GM21619 (cell line): ENCODE data around the gene MRPS26.
"Not testable (repeated sequence)": the region's sequence is repeated elsewhere in the genome, so short reads cannot be mapped to it uniquely, and the experiment has no call there.

ENCODE experiments used
- ATAC-seq: cut with Tn5 transposase; IDR thresholded peaks from one replicate; pipeline ENCODE4 v1.9.1; 2021; ENCODE audit not compliant: unreplicated experiment

Gene MRPS26

DNA sequence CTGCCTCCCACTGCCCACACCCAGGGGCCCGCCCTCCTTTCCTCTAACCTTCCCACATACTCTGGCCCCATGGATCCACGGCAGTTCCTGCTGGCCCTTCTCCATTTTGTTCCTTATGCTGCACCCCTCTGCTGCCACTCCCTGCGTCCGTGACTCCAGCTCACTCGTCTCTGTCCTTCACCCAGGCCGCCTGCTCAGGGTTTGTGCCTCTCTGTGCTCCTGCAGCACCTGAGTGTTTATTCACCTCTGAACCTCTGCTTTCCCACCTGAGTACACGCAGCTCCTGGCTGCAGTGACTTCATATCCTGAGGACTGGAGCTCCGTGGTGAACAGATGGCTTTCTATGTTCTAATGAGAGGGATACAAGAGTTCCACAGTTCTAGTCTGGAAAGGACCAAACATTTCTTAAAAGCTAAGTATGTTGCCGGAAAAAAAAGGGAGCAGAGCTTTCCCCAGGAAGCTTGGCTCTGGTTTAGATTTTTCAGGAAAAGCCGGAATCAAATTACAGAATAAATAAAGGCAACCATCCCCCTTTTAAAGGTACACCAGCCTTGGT is 3.9 kb upstream of the MRPS26 start:
- ATAC-seq = no peak

DNA sequence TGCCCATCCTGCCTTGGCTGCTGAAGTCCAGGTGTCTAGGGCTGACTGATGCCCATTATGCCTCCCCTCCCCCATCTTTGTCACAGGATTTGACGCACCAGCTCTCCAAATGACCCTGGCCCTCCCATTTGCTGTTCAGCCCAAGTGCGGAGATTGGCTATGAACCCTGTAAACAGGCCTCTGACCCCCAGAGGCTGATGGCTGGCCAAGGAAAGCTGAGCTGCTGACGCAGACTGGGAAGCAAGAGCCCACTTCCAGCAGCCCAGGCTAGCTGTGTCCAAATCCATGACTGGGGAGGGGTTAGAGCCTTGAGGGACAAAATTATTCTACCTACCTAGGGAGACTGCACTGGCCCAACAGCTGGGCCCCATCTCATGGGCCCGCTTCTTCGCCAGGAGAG is 3.2 kb upstream of the MRPS26 start:
- no peak for ATAC-seq

DNA sequence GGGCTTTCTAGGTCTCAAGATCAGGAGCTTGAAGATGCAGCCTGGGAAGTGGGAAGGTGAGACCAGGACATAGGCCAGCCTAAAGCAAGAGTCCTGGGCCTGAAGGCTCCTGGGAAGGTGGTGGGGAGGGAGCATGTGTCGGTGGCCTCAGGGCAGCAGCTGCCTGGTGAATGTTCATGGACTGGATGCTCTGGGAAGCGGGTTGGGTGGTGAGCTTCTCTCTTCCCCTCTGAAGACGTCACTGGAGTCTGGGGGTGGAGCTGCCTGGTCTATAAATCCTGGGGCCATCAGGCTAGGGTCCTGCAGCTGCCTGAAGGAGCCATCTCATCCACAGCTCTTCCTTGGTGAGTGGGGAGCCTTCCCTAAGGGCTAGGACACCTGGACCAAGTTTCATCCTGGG is 2.5 kb upstream of the MRPS26 start, which contains the start of gene GNRH2:
Gene GNRH2 (plus strand): TSS at position 301 of the 400 bp plus-strand sequence. CDS start 793 bp downstream, outside the sequence.
- no peak for ATAC-seq

DNA sequence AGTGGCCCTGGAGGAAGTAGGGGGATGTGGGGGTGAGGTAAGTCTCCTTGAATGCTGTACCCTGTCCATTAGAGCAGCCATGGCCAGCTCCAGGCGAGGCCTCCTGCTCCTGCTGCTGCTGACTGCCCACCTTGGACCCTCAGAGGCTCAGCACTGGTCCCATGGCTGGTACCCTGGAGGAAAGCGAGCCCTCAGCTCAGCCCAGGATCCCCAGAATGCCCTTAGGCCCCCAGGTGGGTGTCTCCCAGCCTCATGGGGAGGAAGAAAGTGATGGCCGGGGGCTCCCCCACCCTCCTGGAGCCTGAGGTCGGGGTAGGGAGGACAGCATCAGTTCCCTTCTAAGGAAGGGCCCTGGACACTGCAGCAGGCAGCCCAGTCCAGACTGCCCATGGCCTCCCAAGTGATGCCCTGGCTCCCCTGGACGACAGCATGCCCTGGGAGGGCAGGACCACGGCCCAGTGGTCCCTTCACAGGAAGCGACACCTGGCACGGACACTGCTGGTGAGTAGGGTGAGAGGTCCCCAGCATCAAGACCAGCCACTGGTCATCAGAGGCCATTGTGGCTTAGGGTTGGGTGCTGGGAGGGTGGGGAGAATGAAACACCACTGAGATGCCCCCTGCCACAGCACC is 1.4 kb upstream of the MRPS26 start:
- no peak for ATAC-seq

DNA sequence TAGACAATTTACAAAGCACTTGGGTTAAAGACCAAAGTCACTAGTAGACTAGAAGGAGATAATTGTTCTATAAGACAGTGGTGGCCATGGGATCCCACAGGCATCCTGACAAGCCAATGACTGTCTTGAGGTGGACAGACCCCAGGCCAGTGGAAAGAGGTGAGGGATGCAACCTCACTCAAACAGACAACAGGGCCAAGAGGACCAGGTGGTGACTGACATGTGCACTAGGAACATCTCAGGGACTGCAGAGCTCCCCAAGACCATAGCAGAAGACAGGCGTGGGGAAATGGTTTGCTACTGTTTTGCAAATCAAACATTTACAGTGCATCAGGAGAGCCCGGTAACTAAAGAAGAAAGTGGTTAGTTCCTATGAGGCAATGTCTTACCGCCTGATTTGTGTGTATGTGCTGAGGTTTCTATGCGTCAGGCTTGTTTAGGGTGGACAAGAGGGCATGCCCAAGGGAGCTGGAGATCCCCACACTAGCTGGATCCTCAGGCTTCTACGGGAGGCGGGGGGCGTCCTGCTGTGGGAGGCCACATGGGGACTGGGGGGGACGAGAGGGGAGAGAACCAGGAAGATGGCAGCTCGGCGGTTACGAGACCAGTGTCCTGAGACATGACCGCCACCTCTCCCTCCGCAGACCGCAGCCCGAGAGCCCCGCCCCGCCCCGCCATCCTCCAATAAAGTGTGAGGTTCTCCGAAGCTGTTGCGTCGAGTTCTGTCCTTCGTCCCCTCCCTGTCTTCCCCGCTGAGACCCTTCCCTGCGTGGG is 623 bp upstream of the MRPS26 start:
- ATAC-seq = peak; percentile 42

DNA sequence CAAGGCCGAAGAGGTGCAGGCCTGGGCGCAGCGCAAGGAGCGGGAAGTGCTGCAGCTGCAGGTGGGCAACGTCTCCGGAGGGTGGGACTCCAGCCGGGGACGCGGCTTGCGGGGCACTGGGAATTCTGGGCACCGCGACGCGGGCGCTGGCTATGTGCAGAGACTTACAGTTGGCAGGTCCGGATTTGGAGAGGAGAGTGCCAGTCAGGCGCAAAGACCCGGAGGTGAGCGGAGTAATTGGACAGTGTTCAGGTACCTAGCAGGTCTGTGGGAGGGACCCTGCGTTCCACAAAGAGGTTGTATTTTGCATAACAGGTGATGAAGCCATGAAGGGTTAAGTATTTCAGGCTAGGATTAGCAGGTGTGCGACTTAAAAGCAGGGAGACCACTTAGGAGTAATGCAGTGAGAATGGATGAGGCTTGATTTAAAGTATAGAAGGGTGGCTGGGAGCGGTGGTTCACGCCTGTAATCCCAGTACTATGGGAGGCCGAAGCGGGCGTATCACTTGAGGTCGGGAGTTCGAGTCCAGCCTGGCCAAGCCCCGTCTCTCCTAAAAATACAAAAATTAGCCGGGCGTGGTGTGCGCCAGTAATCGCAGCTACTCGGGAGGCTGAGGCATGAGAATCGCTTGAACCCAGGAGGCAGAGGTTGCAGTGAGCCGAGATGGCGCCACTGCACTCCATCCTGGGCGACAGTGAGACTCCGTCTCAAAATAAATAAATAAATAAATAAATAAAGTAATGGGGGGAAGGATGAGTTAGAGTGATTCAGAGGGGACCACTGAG is 1.0 kb downstream of the MRPS26 start:
- ATAC-seq = no peak

DNA sequence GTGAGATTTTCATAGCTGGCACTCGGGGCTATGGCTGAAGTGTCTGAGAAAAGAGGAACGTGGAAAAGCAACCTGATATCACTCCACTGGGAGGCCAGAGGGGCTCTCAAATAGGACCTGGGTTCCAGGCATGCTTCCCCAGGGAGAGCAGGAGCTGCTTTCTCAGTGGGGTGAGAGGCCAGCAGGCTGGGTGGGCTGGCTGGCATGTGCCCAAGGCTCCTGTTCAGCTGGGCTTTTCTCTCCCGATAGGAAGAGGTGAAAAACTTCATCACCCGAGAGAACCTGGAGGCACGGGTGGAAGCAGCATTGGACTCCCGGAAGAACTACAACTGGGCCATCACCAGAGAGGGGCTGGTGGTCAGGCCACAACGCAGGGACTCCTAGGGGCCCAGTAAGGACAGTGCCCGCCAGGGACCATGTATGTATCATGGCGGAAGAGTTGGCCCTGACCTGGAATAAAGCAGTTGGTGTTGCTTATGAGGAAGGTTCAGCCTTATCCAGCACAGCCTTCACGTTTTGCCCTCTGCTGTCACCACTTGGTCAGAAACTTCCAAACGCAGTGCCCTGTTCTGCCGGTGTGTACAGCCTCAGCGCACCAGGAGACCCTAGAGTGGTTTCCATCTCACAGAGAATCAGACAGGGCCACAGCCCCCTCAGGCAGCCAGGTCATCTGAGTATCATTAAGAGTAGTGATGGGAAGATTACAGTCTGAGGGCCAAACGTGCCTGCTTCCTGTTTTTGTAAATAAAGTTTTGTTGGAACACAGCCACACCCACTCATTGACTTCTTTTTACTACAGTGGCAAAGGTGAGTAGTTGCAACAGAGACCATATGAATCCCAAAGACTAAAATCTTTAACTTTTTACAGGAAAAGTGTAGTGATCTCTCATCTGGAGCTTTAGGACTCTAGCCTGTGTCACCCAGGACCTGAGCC is 1.9 kb downstream of the MRPS26 start:
- ATAC-seq = no peak

DNA sequence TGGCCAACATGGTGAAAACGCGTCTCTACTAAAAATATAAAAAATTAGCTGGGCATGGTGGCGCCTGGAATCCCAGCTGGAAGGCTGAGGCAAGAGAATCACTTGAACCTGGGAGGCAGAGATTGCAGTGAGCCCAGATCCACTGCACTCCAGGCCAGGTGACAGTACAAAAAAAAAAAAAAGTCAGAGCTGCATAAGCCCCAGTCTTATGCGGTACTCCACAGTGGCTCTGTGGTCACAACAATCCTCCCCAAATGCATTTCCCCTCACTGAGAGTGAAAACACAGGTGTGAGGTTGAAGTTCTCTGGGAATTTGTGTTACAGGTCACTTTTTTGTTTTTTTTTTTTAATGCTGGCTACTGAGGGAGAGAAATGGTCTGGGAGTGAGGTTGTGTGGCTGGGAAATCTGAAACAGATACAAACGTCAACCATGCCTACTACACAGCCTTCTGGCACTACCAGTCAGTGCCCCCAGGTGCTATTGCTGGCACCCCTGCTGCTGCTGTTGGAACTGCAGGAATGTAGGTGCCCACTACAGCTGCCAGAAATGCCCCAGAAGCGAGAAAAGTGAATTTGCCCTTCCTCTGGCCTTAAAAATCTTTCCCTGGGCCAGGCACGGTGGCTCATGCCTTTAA is 5.7 kb downstream of the MRPS26 start:
- no peak for ATAC-seq

DNA sequence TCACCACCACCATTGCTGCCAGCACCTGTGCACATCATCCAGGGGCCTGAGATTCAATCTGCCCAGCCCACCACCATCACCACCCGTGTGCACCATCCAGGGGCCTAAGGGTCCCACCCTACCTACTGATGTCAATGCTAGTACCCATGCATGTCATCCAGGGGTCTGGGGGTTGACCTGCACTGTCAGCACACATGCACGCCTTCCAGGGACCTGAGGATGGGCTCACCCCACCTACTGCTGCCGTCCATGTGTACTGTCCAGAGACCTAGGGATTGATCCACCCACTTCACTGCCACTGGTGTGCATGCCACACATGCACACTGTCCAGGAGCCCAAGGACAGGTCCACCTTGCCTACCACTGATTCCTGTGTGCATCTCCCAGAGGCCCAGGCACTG is 13.6 kb downstream of the MRPS26 start:
- no peak for ATAC-seq

DNA sequence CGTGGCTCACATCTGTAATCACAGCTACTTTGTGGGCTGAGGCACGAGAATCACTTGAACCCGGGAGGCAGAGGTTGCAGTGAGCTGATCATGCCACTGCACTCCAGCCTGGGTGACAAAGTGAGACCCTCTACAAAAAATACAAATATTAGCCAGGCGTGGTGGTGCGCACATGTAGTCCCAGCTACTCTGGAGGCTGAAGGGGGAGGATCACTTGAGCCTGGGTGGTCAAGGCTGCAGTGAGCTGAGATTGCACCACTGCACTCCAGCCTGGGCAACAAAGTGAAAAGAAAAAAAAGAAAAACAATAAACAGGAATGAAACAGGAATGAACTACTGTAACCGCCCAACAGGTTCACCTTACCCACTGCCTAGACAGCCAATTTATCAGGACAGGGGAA is 18.3 kb downstream of the MRPS26 start:
- not testable (repeated sequence) for ATAC-seq

DNA sequence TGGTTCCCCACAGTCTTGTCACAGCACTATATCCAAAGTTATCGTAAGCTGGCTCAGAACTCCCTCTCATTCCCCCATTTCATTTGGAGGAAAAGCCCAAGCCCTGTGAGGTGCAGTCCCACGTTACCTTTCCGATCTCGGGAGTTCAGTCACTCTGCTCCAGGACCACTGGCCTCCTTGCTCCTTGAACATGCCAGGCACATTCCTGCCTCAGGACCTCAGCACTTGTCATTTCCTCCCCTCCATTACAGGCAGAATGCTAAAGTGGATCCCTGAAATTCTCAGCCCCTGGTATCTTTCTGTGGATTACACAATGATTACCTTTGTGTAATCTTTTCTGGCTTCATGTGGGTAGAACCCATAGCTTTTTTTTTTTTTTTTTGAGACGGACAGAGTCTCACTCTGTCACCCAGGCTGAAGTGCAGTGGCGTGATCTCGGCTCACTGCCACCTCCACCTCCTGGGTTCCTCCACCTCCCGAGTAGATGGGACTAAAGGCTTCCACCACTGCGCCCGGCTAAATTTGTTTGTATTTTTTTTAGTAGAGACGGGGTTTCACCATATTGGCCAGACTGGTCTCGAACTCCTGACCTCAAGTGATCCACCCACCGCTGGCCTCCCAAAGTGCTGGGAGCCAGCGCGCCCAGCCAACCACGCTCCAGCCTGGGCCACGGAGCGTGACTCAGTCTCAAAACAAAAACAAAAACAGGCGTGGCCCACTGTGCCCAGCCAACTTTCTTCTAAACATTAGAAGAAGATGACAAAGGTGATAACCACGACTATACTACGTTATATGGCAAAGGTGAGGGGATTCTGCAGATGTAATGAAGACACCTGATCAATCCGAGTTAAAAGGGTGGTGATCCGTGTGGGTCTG is 21.5 kb downstream of the MRPS26 start:
- no peak for ATAC-seq

DNA sequence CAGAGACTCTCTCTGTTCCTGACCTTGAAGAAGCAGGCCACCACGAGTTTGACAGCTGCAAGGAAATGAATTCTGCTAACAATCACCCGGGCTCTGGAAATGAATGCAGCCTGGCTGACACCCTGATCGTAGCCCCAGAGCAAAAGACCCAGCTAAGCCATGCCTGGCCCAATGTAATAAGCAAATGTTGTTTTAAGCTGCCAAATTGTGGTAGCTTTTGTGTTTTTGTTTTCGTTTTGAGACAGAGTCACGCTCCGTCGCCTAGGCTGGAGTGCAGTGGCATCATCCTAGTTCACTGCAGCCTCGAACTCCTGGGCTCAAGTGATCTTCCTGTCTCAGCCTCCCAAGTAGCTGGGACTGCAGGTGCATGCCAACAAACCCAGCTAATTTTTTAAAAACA is 22.2 kb downstream of the MRPS26 start:
- ATAC-seq = no peak

DNA sequence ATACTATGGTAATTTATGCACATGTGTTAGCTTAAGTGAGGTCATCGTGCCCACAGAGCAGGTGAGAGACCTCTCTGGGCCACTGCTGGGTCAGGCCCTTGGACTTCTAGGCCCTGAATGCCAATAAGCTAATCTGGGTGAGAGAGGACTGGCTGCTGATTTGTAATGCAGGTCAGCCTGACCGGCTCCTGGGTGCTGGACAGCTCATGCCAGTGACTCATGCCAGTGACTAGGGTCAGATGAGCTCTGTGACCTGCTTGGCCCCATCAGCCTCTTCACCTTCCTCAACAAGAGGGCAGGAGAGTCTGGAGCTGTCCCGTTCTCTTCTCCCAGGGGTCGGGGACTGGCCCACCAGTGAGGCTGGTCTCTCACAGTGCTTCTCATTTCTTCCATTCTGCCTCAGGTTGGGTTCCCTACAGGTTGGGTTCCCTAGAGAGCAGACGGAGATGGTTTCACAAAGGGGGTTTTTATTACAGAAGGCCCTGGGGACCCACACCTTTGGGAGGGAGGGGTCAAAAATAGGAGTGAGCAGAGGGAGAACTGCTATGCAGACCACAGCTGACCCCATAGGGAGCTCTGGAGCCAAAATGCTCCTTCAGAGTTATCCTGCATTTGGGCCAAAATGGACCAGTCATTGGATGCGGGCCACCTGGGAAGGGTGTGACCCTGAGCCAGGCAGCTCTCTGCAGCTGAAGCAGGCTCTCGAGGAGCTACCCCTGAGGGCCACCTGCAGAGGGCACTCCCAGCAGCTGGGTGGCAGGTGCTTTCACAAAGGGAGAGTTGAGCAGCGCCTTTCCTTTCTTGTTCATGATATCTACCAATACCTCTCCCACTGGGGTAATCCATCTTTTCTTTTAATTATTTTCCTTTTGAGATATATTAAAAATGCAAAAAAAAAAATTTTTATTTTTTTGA is 23.4 kb downstream of the MRPS26 start:
- no peak for ATAC-seq

DNA sequence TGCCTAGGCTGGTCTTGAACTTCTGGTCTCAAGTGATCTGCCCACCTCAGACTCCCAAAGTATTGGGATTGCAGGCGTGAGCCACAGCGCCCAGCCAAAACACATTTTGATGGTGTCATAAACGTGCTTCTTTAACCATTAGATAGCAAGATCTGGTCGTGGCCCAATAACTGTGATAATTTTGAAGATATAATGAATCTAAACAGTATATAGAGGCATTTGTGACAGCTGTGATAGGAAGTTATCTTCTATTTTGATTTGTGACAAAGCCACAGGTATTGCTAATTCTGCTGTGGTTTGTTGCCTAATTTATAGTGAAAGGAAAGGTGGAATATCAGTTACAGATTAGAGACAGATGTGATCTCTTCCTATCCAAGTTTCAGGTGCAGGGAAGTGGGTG is 24.9 kb downstream of the MRPS26 start:
- ATAC-seq = no peak

DNA sequence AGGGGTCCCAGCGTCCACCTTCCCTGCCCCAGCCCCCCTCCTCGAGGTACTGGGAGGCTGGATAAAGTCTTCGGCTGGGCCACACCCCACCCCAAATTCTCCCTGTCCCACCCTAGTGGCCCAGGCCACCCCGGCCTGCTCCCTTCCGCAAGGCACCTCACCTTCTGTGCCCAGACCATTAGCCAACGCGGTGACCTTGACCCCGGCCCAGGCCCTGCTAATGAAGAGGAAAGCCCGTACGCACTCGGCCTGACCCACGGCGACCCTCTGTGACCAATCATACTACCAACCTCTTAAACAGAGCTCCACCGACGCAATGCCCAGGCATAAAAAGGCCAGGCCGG is 25.4 kb downstream of the MRPS26 start:
- no peak for ATAC-seq

DNA sequence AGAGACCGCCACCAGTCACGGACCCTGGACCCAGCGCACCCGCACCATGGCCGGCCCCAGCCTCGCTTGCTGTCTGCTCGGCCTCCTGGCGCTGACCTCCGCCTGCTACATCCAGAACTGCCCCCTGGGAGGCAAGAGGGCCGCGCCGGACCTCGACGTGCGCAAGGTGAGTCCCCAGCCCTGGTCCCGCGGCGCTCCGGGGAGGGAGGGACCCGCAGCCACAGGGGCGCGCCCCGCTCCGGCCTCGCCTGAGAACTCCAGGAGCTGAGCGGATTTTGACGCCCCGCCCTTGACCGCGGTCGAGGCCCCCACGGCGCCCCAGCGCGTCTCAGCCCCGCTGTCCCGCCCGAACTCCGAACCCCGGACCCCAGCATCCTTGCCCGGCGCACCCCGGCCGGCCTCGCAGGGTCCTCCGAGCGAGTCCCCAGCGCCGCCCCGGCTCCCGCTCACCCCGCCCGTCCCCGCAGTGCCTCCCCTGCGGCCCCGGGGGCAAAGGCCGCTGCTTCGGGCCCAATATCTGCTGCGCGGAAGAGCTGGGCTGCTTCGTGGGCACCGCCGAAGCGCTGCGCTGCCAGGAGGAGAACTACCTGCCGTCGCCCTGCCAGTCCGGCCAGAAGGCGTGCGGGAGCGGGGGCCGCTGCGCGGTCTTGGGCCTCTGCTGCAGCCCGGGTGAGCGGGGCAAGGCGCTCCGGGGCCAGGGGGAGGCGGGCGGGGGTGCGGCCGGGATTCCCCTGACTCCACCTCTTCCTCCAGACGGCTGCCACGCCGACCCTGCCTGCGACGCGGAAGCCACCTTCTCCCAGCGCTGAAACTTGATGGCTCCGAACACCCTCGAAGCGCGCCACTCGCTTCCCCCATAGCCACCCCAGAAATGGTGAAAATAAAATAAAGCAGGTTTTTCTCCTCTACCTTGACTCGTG is 26.0 kb downstream of the MRPS26 start, which contains the start of gene OXT:
Gene OXT (plus strand): TSS at position 11 of the 920 bp plus-strand sequence. CDS start 36 bp downstream, at position 47.
- no peak for ATAC-seq
